Ishikawa (cell line): ENCODE measurements around the gene LGR4.

ENCODE experiments used
- CEBPB ChIP-seq: IDR thresholded peaks from 2 replicates; pipeline ENCODE4 v1.6.1; 2012
- CREB1 ChIP-seq: IDR thresholded peaks from 2 replicates; pipeline ENCODE4 v1.6.1; 2012; ENCODE audit warnings: low read depth
- EGR1 ChIP-seq: IDR thresholded peaks from 2 replicates; pipeline ENCODE4 v1.6.1; 2012
- EP300 ChIP-seq: IDR thresholded peaks from 2 replicates; pipeline ENCODE4 v1.6.1; 2012; ENCODE audit warnings: borderline replicate concordance
- FOXM1 ChIP-seq: IDR thresholded peaks from 2 replicates; pipeline ENCODE4 v1.6.1; 2012; ENCODE audit warnings: low read depth, borderline replicate concordance
- NFIC ChIP-seq: IDR thresholded peaks from 2 replicates; pipeline ENCODE4 v1.6.1; 2012
- RAD21 ChIP-seq: IDR thresholded peaks from 2 replicates; pipeline ENCODE4 v1.6.1; 2012; ENCODE audit warnings: low read depth
- TAF1 ChIP-seq: IDR thresholded peaks from 2 replicates; pipeline ENCODE4 v1.6.1; 2012; ENCODE audit warnings: low read depth, mild to moderate bottlenecking
- TCF12 ChIP-seq: IDR thresholded peaks from 2 replicates; pipeline ENCODE4 v1.6.1; 2012; ENCODE audit warnings: low read depth
- TEAD4 ChIP-seq: IDR thresholded peaks from 2 replicates; pipeline ENCODE4 v1.6.1; 2012
- USF1 ChIP-seq: IDR thresholded peaks from 2 replicates; pipeline ENCODE4 v1.6.1; 2012
- YY1 ChIP-seq: IDR thresholded peaks from 2 replicates; pipeline ENCODE4 v1.6.1; 2012; ENCODE audit warnings: low read depth
- ZBTB7A ChIP-seq: IDR thresholded peaks from 2 replicates; pipeline ENCODE4 v1.6.1; 2012; ENCODE audit warnings: low read depth
- TF ChIP-seq, protein P1 (sequence below): IDR thresholded peaks from 2 replicates; pipeline ENCODE4 v1.6.1; 2012
- TF ChIP-seq, protein P2 (sequence below): IDR thresholded peaks from 2 replicates; pipeline ENCODE4 v1.6.1; 2012; ENCODE audit warnings: low read depth, mild to moderate bottlenecking

The LGR4 gene

DNA sequence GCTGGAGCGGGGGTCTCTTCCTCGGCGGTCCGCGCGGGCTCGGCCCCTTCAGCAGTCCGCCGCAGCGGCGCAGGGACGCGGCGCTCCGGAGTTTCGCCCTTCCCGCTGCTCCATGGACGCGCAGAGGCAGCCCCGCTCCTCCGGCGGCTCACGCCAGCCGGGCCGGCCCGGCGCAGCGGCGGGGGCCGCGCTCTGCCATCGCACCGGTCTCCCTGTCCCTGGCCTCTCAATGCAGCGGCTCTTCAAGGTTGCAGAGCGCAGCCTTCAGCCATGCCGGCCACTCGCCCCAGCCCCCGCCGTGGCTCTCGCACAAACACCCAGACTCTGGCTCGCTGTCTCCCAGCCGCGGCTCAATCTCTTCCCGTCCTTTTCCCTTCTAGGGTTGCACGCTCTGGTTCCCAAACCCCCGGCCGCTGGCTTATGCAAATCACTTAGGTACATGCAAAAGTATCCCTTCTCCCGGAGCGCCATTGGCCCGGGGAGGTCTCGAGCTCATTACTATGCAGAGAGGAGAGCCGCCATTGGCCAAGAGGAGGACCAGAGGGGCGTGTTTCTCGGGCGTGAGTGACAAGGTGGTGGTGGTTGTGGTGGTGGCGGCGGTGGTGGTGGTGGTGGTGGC is at the start of gene LGR4:
Gene LGR4, minus strand, starts transcription at position 393 of the 619 bp plus-strand sequence. CDS start 488 bp downstream, outside the sequence.
- TF ChIP-seq TEAD4, result no peak
- TF ChIP-seq TAF1, result peak; percentile 81
- TF ChIP-seq, protein P1, sequence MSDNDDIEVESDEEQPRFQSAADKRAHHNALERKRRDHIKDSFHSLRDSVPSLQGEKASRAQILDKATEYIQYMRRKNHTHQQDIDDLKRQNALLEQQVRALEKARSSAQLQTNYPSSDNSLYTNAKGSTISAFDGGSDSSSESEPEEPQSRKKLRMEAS, result peak; percentile 32; the same call in 1 of the 2 replicates

- no peak for TF ChIP-seq TEAD4
- TF ChIP-seq, protein P2, sequence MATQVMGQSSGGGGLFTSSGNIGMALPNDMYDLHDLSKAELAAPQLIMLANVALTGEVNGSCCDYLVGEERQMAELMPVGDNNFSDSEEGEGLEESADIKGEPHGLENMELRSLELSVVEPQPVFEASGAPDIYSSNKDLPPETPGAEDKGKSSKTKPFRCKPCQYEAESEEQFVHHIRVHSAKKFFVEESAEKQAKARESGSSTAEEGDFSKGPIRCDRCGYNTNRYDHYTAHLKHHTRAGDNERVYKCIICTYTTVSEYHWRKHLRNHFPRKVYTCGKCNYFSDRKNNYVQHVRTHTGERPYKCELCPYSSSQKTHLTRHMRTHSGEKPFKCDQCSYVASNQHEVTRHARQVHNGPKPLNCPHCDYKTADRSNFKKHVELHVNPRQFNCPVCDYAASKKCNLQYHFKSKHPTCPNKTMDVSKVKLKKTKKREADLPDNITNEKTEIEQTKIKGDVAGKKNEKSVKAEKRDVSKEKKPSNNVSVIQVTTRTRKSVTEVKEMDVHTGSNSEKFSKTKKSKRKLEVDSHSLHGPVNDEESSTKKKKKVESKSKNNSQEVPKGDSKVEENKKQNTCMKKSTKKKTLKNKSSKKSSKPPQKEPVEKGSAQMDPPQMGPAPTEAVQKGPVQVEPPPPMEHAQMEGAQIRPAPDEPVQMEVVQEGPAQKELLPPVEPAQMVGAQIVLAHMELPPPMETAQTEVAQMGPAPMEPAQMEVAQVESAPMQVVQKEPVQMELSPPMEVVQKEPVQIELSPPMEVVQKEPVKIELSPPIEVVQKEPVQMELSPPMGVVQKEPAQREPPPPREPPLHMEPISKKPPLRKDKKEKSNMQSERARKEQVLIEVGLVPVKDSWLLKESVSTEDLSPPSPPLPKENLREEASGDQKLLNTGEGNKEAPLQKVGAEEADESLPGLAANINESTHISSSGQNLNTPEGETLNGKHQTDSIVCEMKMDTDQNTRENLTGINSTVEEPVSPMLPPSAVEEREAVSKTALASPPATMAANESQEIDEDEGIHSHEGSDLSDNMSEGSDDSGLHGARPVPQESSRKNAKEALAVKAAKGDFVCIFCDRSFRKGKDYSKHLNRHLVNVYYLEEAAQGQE, result no peak
- TF ChIP-seq CEBPB, result no peak
- no peak for TF ChIP-seq TAF1
These were observed 47.6 kb upstream of the LGR4 start for GRCh38 chr11:27520226-27520625.

DNA sequence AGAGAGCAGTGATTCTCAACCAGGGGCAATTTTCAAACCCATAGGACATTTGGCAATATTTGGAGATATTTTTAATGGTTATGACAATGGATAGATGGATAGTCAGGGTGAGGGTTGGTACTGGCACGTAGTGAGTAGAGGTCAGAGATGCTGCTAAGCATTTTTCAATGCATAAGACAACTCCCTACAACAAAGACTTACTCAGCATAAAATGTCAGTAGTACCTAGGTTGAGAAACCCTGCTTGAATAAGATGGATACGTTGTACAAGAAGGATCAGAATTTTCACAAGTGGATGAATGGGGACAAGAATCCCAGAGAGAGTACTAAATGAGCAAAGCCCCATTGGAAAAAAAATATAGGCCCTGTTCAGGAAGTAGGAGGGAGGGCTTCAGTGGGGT is 45.9 kb upstream of the LGR4 start:
- TF ChIP-seq RAD21 (no peak), EGR1 (no peak), TCF12 (no peak), FOXM1 (no peak), EP300 (no peak), YY1 (no peak), TAF1 (no peak)
- TF ChIP-seq, protein P1, result no peak

- TF ChIP-seq RAD21, result no peak
- TF ChIP-seq, protein P1, result no peak
- TF ChIP-seq FOXM1, result no peak
- TF ChIP-seq NFIC, result no peak
- no peak for TF ChIP-seq TCF12
- no peak for TF ChIP-seq YY1
- no peak for TF ChIP-seq ZBTB7A
- no peak for TF ChIP-seq CEBPB
- TF ChIP-seq USF1, result no peak
- TF ChIP-seq CREB1, result no peak
- TF ChIP-seq, protein P2, result no peak
- TF ChIP-seq TAF1, result no peak
- no peak for TF ChIP-seq EP300
- TF ChIP-seq TEAD4, result no peak
- TF ChIP-seq EGR1, result no peak
These were observed 42.0 kb upstream of the LGR4 start for GRCh38 chr11:27514558-27514957.

- no peak for TF ChIP-seq RAD21
- no peak for TF ChIP-seq YY1
- no peak for TF ChIP-seq TAF1
- TF ChIP-seq EP300, result no peak
- TF ChIP-seq USF1, result no peak
- TF ChIP-seq, protein P2, result no peak
- no peak for TF ChIP-seq ZBTB7A
- TF ChIP-seq TEAD4, result no peak
- no peak for TF ChIP-seq TCF12
- TF ChIP-seq CREB1, result no peak
- TF ChIP-seq NFIC, result no peak
- no peak for TF ChIP-seq EGR1
These were observed 41.5 kb upstream of the LGR4 start for GRCh38 chr11:27514076-27514475.
